Hematopoietic multipotent progenitor cell treated with erythropoietin and hydrocortisone succinate and interleukin-3 and kit ligand, for 4 days (in vitro differentiated cells): ENCODE measurements around the gene SYS1.

ENCODE experiments used
- DNase-seq: peaks from one replicate; pipeline ENCODE4 v3.0.0-alpha.2; 2015

Gene SYS1

GRCh38 chr20:45362804-45363610 lies at the start of gene SYS1:
Gene SYS1, plus strand, starts transcription at chr20:45363156. Its CDS starts 376 bp downstream, at chr20:45363532.
- peak; percentile 99 for DNase-seq

DNA sequence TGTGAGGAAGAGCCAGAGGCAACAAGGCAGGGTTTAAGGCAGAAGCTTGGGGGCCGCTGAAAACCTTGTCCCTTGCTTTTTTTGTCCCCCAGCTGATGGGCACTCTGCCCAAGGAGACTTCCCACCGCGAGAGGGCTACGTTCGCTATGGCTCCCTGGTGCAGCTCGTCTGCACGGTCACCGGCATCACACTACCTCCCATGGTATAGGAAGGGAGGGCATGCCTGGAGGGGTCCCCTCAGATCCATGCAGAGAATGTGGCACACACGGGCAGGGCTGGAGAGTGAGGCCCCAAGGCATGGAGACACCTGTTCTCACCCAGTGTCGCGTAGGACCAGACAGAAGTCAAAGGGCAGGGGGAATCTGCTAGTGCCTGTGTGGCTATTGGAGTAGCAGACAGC lies 49.0 kb upstream of the SYS1 start:
- no peak for DNase-seq

GRCh38 chr20:45315672-45316071 lies 47.3 kb upstream of the SYS1 start:
- no peak for DNase-seq

GRCh38 chr20:45316150-45317080 lies 46.5 kb upstream of the SYS1 start:
- no peak for DNase-seq

DNA sequence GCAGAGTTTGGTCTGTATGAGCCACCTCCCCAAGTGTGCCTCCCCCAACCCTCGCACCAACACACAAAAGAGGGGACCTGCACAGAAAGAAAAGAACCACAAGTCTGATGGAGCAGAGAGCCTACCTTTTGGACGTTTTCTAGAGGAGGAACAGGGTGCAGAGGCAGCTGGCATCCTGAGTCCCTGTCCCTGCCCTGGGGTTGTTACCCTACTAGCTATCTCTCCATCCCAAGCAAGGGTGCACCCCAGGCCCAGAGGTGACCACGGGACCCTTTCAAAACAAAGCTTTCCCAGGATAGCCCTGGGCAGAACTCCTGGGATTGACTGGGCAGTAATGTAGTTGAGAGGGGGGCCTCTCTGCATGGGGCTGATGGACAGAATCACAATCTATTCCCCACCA lies 45.1 kb upstream of the SYS1 start:
- no peak for DNase-seq

DNA sequence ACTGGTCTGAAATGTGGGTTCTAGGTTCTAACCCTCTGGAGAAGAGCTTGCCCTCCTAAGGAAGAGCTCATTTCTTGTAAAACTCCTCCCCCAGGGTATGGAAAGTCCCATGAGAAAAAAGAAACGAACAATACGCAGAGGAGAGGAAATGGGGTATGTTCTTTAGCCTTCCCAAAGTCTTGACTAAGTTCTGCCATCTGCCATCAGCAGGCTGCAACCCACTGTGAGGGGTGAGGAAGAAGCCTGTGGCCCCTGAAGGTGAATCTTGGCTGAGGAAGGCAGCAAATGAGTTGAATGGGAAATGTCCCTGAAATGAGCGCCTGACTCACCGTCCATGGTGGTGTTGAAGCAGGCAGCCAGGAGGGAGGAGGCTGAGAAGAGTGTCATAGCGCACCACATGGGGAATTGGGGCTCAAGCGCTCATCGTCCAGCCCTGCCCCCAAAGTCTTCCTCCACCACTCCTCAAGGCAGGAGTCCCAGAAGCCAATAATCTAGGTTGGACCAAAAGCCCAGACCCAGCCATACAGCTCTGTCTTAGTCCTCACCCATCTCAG lies 44.5 kb upstream of the SYS1 start:
- no peak for DNase-seq

- DNase-seq = no peak
Measured at GRCh38 chr20:45318948-45319347, 44.0 kb upstream of the SYS1 start.

DNA sequence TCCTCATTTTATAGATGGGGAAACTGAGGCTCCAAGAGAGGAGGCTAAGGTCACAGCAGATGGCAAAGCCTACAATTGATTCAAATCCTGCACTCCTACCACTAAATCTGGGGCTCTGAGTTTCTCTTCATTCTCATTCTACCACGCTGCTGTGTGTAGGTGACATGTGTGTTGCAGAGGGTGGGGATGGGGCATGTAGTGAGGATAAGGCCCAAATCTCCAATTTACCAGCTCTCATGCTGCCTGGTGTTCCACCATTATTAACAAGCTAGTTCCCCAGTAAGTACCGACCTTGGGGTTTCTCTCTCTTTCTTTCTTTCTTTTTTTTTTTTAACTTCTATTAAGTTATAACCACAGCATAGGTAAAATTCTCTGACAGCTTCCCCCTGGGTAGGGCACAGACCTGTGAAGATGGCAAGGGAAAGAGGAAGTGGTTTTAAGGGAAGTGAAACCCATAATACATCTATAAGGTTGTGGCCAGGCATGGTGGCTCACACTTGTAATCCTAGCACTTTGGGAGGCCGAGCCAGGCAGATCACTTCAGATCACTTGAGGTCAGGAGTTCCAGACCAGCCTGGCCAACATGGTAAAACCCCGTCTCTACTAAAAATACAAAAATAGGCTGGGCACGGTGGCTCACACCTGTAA lies 41.9 kb upstream of the SYS1 start:
- peak; percentile 54 for DNase-seq

- peak; percentile 92 for DNase-seq
Measured at GRCh38 chr20:45322952-45323383, 40.0 kb upstream of the SYS1 start.

DNA sequence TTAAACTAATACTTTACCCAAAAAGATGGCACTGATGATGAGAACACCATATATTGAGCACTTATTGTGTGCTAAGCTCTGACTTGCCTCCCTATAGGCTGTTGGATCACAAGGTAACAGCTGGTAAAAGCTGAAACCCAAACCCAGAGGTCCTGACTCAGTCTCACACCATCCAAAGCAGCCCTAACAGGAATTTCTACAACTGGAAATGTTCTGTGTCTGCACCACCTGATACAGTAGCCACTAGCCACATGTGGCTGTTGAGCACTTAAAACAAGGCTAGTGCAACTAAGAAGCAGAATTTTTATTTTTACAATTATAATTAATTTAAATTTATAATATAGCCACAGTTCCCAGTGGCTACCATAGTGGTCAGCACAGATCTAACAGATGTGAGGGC lies 39.2 kb upstream of the SYS1 start:
- DNase-seq = no peak

DNA sequence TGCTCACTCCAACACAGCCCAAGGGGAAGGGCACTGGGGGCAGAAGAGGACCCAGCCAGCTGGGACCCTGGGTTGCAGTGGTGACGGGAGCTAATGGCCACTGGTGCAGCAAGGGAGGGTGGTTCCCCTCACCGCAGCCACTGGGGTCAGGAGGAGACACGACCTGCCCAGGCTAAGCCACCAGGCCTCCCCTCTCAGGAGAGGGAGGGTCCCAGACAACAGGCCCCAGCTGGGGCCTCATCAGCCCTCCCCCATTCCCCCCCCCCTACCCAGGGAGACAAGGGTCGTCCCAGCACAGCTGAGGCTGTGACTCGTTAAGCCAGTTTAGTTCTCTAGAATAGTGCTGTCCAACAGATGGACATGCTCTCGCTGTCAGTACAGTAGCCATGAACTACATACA lies 37.6 kb upstream of the SYS1 start:
- DNase-seq = no peak

DNA sequence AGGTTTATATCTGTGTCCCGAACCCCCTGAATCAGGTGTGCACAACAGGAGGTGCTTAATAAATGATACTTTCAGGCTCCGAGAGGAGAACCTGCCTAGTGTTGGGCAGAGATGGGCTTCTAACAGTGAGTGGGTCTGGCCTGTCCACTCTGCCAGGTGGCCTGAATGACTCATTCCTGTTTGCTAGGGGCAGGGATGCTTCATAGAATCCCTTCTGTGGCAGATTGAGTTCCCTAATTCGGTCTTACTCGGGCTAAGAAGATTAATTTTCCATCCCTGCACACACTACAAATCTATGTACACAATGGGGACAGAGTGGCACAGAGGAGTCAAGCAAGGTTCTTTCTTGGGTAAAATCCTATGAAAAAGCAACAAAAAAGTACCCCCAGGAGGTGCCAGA lies 34.5 kb upstream of the SYS1 start:
- DNase-seq = no peak

- no peak for DNase-seq
Measured at GRCh38 chr20:45329497-45330319, 33.2 kb upstream of the SYS1 start.

DNA sequence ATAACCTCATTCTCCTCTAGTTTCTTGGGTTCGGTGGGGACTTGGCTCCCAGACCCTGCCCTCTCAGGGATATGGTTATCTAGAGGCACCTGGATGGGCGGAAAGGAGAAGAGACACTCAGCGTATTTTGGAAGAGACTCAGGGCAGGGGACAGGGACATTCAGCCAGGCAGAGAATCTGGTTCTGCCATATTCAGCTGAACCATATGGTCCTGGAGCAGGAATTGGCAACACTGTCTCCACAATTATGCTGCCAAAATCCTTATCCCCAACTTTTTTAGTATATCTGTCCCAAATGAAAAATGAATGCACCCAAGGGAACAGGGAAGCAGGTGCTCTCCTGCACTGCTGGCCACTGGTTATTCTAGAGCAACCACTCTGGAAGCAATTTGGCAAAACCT lies 32.5 kb upstream of the SYS1 start:
- DNase-seq = no peak

DNA sequence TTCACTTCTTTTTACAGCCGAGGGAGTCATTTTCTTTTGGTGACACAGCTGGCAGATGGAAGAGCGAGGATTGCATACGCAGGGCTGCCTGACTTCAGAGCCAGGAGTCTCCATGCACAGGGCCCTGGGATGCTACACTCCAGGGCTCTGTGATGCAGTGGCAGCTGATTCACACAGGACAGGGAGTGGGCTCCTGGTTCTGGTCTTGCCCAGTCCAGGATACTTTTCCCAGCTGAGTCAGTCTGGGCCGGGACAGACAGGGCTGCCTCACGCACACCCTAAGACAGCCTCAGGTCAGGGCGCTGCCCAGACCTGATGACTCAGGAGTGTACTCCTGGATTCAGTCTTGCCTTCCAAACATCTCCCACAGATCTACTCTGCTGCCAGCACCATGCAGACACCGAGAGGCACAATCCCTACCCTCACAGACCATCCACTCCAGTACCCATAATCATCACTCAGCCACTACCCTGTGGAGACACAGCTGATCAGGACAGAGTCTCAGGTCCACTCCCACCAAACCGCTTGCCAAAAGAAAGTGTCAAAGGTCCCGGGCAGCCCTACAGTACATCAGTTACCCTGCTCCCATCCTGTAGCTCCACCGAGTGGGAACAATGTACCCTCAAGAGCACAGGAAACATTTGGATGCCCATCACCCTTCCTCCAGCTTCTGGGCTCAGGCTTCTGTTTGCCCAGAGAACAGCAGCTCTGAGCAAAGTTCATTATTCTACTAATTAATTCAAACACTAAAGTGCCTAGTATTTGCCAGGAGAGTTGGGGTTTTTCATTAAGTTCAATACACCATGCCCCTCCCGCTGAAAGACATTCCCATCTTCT lies 26.2 kb upstream of the SYS1 start:
- no peak for DNase-seq

GRCh38 chr20:45337367-45338120 lies 25.4 kb upstream of the SYS1 start:
- DNase-seq = peak; percentile 49

GRCh38 chr20:45338121-45339030 lies 24.6 kb upstream of the SYS1 start:
- DNase-seq = no peak

- peak; percentile 77 for DNase-seq
Measured at GRCh38 chr20:45339084-45339483, 23.9 kb upstream of the SYS1 start.

GRCh38 chr20:45339799-45340198 lies 23.2 kb upstream of the SYS1 start:
- no peak for DNase-seq
